Body of pancreas (tissue), 4 donors: ENCODE data around the gene ADD1. TPM values are rescaled to one million over a fixed set of nuclear protein-coding genes. Genes with fewer than 3 reads are reported as not detected.

Experiments used
- ATAC-seq: fragments of 150-250 bp; one replicate; pipeline ENCODE4 v1.9.1; 2016
- DNase-seq, 4 donors: peaks; one replicate each; pipeline ENCODE4 v3.0.0-alpha.2; 2019
- H3K27ac ChIP-seq, 4 donors: fragments of 200-600 bp; sonication (generic); 1 replicate in 3 of 4; 2 replicates in 1 of 4; pipeline versions ENCODE4 v1.5.1 to v1.6.1; 2016 to 2019; ENCODE audit warnings: mild to moderate bottlenecking in 1 of 4, mixed read lengths in 1 of 4, moderate library complexity in 1 of 4
- H3K27me3 ChIP-seq, 2 donors: fragments of 200-600 bp; sonication (generic); one replicate each; pipeline ENCODE4 v1.6.0; 2016; ENCODE audit warnings: mild to moderate bottlenecking in 1 of 2
- H3K36me3 ChIP-seq, 2 donors: fragments of 200-600 bp; sonication (generic); replicated peaks in 1 of 2; 2 replicates each; pipeline ENCODE4 v1.5.1; 2016; ENCODE audit warnings: low read depth in 2 of 2; ENCODE audit not compliant: insufficient read depth in 1 of 2
- H3K4me1 ChIP-seq: fragments of 200-600 bp; sonication (generic); one replicate; pipeline ENCODE4 v1.6.0; 2016
- H3K4me3 ChIP-seq, 2 donors: fragments of 200-600 bp; sonication (generic); 1 replicate in 1 of 2; 2 replicates in 1 of 2; pipeline ENCODE4 v1.5.1; 2016 to 2019
- H3K9me3 ChIP-seq, 3 donors: fragments of 200-600 bp; sonication (generic); 1 replicate in 2 of 3; 2 replicates in 1 of 3; pipeline ENCODE4 v1.5.1; 2016
- CTCF ChIP-seq, 7 experiments: fragments of 450-650 bp in 4 of 7; fragments of 200-600 bp in 3 of 7; sonication (generic) in 3 of 7; IDR thresholded peaks; one replicate each; pipeline ENCODE4 v1.5.1; 2016 to 2019; ENCODE audit warnings: antibody characterized with exemption in 7 of 7
- POLR2A ChIP-seq, 3 donors: fragments of 450-650 bp; IDR thresholded peaks; one replicate each; pipeline ENCODE4 v1.6.1; 2016; ENCODE audit warnings: antibody characterized with exemption in 3 of 3, mild to moderate bottlenecking in 2 of 3
- WGBS, 2 donors: methylation state at CpG; one replicate each; pipeline ENCODE4 v1.1.5; 2017; 5-methylcytosine and 5-hydroxymethylcytosine counted together
- intact Hi-C: fragments of 100-400 bp; cut with DNase I; formaldehyde crosslinking; loops from one replicate; pipeline ENCODE4 v1.15.1; 2023
- total RNA-seq, 2 donors: library from RNA; depleted of rRNA; stranded (reverse); fragments of >200 nt; gene quantifications; one replicate each; pipeline ENCODE4 v1.1.0, GENCODE V29; 2016

The ADD1 gene
- total RNA-seq, 2 donors from 2014 or later = 84.1 to 266 TPM

GRCh38 chr4:2961421-2961810, 117.8 kb downstream of the ADD1 start:
- Histone ChIP-seq H3K36me3 (peaks cover 1 to 10% of the 10 kb centered on the region in 2 donors), H3K4me1 (peaks cover 24% of the 10 kb centered on the region), H3K9me3 (no peaks in the 10 kb centered on the region), H3K27ac (peak overlapping the region in 1 of 4 donors; percentile 37), H3K4me3 (no peak overlapping the region), H3K27me3 (no peaks in the 10 kb centered on the region)
- intact Hi-C loops = no loop called here
- TF ChIP-seq CTCF (IDR thresholded peaks at IDR 0.05) (no peak), POLR2A (IDR thresholded peaks at IDR 0.05) (no peak)
- 33 to 41% methylated on average over 8 of the region's 8 CpGs for WGBS, 2 donors
- DNase-seq = no peak
- no peak for ATAC-seq

GRCh38 chr4:2961811-2962441, 118.3 kb downstream of the ADD1 start:
- no peak for DNase-seq
- Histone ChIP-seq H3K27me3 (no peaks in the 10 kb centered on the region), H3K4me1 (peaks cover 24% of the 10 kb centered on the region), H3K27ac (peak overlapping the region in 1 of 4 donors; percentile 37), H3K9me3 (no peaks in the 10 kb centered on the region), H3K36me3 (peaks cover 0 to 7% of the 10 kb centered on the region in 2 donors), H3K4me3 (peak overlapping the region in 1 of 2 donors; percentile 21)
- TF ChIP-seq POLR2A (IDR thresholded peaks at IDR 0.05) = no peak
- TF ChIP-seq CTCF (IDR thresholded peaks at IDR 0.05) = no peak
- ATAC-seq = no peak
- intact Hi-C loops = no loop called here
- 20 to 24% methylated on average over 11 to 14 of the region's 14 CpGs for WGBS, 2 donors

- Histone ChIP-seq H3K4me3 (peak overlapping the region; percentile 21 to 96), H3K27me3 (no peaks in the 10 kb centered on the region), H3K27ac (peak overlapping the region; percentile 27 to 90 (median 72)), H3K36me3 (no peaks in the 10 kb centered on the region), H3K4me1 (peaks cover 24% of the 10 kb centered on the region), H3K9me3 (no peaks in the 10 kb centered on the region)
- WGBS, 2 donors = 0% methylated on average over 8 to 40 of the region's 40 CpGs
- no peak for TF ChIP-seq POLR2A (IDR thresholded peaks at IDR 0.05)
- no peak for TF ChIP-seq CTCF (IDR thresholded peaks at IDR 0.05)
- ATAC-seq (peak; percentile 30), DNase-seq (peak in 2 of 4 donors; percentile 39 to 47)
- intact Hi-C loops = no loop called here
These were observed 119.0 kb downstream of the ADD1 start for GRCh38 chr4:2962614-2963174.

- H3K27me3 ChIP-seq = no peaks in the 10 kb centered on the region
- DNase-seq (peak; percentile 98 to 99 (median 98)), ATAC-seq (peak; percentile 97)
- 0% methylated on average over 11 to 84 of the region's 105 CpGs for WGBS, 2 donors
- intact Hi-C loops = no loop called here
- peak within 1 kb of the TSS; percentile 50 to 90 (median 72) for H3K27ac ChIP-seq
- H3K36me3 ChIP-seq = no peaks in the 10 kb centered on the region
- TF ChIP-seq POLR2A (IDR thresholded peaks at IDR 0.05) (peak; percentile 49 to 74 (median 73)), CTCF (IDR thresholded peaks at IDR 0.05) (peak in 4 of 7 experiments; percentile 12 to 45 (median 25))
- H3K4me3 ChIP-seq = peak within 1 kb of the TSS; percentile 55 to 96
- no peaks in the 10 kb centered on the region for H3K9me3 ChIP-seq
- H3K4me1 ChIP-seq = peaks cover 24% of the 10 kb centered on the region
These were observed 119.7 kb downstream of the ADD1 start, which contains the start of the genes GRK4 and NOP14 for GRCh38 chr4:2963175-2963965. Gene GRK4 (plus strand): TSS chr4:2963571. CDS start chr4:2964071, 500 bp downstream. Gene NOP14 (minus strand): TSS chr4:2963406. CDS start chr4:2963319, 87 bp downstream.
